Measurements from ENCODE around the gene HOXA4.

HOXA4 gene

DNA sequence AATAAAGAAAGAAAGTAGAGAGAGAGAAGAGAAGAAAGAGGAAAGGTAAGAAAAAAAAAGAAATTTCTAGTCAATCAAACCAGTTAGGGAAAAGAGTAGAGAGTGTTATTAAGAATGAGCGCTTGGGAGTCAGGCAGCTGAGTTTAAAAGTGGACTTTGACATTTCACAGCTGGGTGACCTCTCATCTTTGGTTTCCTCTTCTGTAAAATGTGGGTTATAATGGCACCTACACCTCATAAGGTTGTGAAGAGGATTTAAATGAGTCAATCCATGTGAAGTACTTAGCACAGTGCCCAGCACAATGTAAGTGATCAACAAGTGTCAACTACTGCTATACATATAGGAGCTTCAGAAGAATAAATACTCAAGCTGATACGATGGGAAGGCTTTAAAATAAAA lies 46.9 kb downstream of the HOXA4 start:
- H3F3A ChIP-seq (ENCODE audit: insufficient read depth, low read length) = no peaks in the 10 kb centered on the region
- H3K9me2 ChIP-seq (replicated peaks; ENCODE audit: insufficient read depth, low read length) = no peaks in the 10 kb centered on the region
- no peak overlapping the region for H3K27ac ChIP-seq (ENCODE audit: low read length)
- no peak for DNase-seq
- H3K4me1 ChIP-seq (ENCODE audit: low read length) = no peaks in the 10 kb centered on the region
- no peaks in the 10 kb centered on the region for H3K9me3 ChIP-seq (replicated peaks; ENCODE audit: insufficient read depth, low read length)
- no peaks in the 10 kb centered on the region for H4K20me1 ChIP-seq (ENCODE audit: insufficient read depth, low read length)
- no peaks in the 10 kb centered on the region for H3K79me2 ChIP-seq (ENCODE audit: low read length)
- no peaks in the 10 kb centered on the region for H3K27me3 ChIP-seq (replicated peaks; ENCODE audit: insufficient read depth, low read length)
- no peak overlapping the region for H3K4me2 ChIP-seq (ENCODE audit: low read depth, low read length)
- H2AFZ ChIP-seq (ENCODE audit: low read length) = no peak overlapping the region
- H3K4me3 ChIP-seq (ENCODE audit: low read length) = no peak overlapping the region
- H3K9ac ChIP-seq (ENCODE audit: low read length) = no peak overlapping the region
- TF ChIP-seq EZH2 (optimal IDR thresholded peaks at IDR 0.05; ENCODE audit: low read depth, low read length) = no peak
- TF ChIP-seq EZH2phosphoT487 (IDR thresholded peaks at IDR 0.05; ENCODE audit: low read length) = no peak
- TF ChIP-seq, protein P1, sequence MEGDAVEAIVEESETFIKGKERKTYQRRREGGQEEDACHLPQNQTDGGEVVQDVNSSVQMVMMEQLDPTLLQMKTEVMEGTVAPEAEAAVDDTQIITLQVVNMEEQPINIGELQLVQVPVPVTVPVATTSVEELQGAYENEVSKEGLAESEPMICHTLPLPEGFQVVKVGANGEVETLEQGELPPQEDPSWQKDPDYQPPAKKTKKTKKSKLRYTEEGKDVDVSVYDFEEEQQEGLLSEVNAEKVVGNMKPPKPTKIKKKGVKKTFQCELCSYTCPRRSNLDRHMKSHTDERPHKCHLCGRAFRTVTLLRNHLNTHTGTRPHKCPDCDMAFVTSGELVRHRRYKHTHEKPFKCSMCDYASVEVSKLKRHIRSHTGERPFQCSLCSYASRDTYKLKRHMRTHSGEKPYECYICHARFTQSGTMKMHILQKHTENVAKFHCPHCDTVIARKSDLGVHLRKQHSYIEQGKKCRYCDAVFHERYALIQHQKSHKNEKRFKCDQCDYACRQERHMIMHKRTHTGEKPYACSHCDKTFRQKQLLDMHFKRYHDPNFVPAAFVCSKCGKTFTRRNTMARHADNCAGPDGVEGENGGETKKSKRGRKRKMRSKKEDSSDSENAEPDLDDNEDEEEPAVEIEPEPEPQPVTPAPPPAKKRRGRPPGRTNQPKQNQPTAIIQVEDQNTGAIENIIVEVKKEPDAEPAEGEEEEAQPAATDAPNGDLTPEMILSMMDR (IDR thresholded peaks at IDR 0.05; ENCODE audit: low read length) = no peak
- no peaks in the 10 kb centered on the region for H3K36me3 ChIP-seq (replicated peaks; ENCODE audit: insufficient read depth, low read length)

DNA sequence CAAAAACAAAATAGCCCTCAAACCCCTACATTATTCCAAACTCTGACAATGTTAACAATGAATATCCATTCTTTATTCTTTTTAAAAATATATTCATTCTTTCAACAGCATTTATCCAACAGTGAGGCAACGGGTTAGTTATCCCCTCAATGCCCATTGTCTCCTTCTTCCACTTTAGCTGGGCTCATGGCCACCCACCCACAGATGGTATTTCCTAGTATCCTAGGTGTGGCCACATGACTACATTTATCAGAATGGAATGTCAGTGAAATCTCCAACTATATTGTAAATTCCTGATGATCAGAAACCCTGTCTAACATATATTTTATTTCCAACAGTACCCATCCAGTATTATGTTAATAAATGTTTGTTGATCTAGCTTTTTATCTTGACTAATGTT lies 48.4 kb downstream of the HOXA4 start:
- no peak overlapping the region for H3K4me2 ChIP-seq (ENCODE audit: low read depth, low read length)
- no peaks in the 10 kb centered on the region for H3K9me3 ChIP-seq (replicated peaks; ENCODE audit: insufficient read depth, low read length)
- H2AFZ ChIP-seq (ENCODE audit: low read length) = no peak overlapping the region
- DNase-seq = no peak
- H3K9me2 ChIP-seq (replicated peaks; ENCODE audit: insufficient read depth, low read length) = no peaks in the 10 kb centered on the region
- TF ChIP-seq, protein P1 (IDR thresholded peaks at IDR 0.05; ENCODE audit: low read length) = no peak
- no peaks in the 10 kb centered on the region for H3K79me2 ChIP-seq (ENCODE audit: low read length)
- no peaks in the 10 kb centered on the region for H3K36me3 ChIP-seq (replicated peaks; ENCODE audit: insufficient read depth, low read length)
- H3K4me1 ChIP-seq (ENCODE audit: low read length) = no peaks in the 10 kb centered on the region
- no peak overlapping the region for H3K9ac ChIP-seq (ENCODE audit: low read length)
- H3K27ac ChIP-seq (ENCODE audit: low read length) = no peak overlapping the region
- H3K4me3 ChIP-seq (ENCODE audit: low read length) = no peak overlapping the region
- no peaks in the 10 kb centered on the region for H4K20me1 ChIP-seq (ENCODE audit: insufficient read depth, low read length)
- no peaks in the 10 kb centered on the region for H3K27me3 ChIP-seq (replicated peaks; ENCODE audit: insufficient read depth, low read length)
- H3F3A ChIP-seq (ENCODE audit: insufficient read depth, low read length) = no peaks in the 10 kb centered on the region

DNA sequence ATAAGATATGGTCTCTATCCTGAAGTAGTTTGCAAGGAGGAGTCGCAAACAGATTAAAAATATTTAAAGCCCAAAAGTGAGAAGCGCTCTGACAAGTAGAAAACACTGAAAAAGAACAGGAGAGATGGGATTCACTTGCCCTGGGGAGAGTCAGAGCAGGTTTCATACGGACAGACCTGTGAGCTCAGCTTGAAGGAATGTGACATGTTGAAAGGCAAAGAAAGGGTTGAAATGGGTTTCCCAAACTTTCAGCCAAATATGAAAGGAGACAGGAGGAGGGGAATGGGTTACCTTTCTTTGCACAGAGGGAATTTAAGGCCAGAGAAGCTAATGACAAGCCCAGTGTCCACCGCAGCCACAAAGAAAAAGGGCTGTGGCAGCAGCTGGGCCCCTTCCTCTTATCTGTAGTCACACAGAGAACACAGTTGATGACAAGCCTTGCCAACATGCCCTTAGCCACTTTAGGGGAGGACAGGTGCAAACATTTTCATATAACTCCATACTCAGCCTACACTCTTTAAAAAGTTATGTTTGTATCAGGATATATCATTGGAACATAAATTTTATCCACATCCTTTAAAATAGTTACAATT lies 49.6 kb downstream of the HOXA4 start:
- Histone ChIP-seq H3K4me2 (ENCODE audit: low read depth, low read length) (no peak overlapping the region), H3K9ac (ENCODE audit: low read length) (no peak overlapping the region), H3K4me1 (ENCODE audit: low read length) (no peaks in the 10 kb centered on the region), H3K4me3 (ENCODE audit: low read length) (no peak overlapping the region), H3K79me2 (ENCODE audit: low read length) (no peaks in the 10 kb centered on the region), H4K20me1 (ENCODE audit: insufficient read depth, low read length) (no peaks in the 10 kb centered on the region), H2AFZ (ENCODE audit: low read length) (no peak overlapping the region), H3F3A (ENCODE audit: insufficient read depth, low read length) (no peaks in the 10 kb centered on the region), H3K27ac (ENCODE audit: low read length) (no peak overlapping the region), H3K9me3 (replicated peaks; ENCODE audit: insufficient read depth, low read length) (no peaks in the 10 kb centered on the region), H3K36me3 (replicated peaks; ENCODE audit: insufficient read depth, low read length) (no peaks in the 10 kb centered on the region), H3K27me3 (replicated peaks; ENCODE audit: insufficient read depth, low read length) (no peaks in the 10 kb centered on the region), H3K9me2 (replicated peaks; ENCODE audit: insufficient read depth, low read length) (no peaks in the 10 kb centered on the region)
- DNase-seq = no peak
- TF ChIP-seq, protein P1 (IDR thresholded peaks at IDR 0.05; ENCODE audit: low read length) = no peak
- no peak for TF ChIP-seq EZH2phosphoT487 (IDR thresholded peaks at IDR 0.05; ENCODE audit: low read length)
- TF ChIP-seq EZH2 (optimal IDR thresholded peaks at IDR 0.05; ENCODE audit: low read depth, low read length) = no peak
